WI38 (cell line): ENCODE results near the gene DCC.
A peak's percentile ranks its signal among the peaks of the same experiment; 100 is the strongest.
"Not testable (repeated sequence)": the region's sequence is repeated elsewhere in the genome, so short reads cannot be mapped to it uniquely, and the experiment has no call there.

Experiments
- H3K4me3 ChIP-seq: 2 replicates; pipeline ENCODE4 v1.5.1; 2011; ENCODE audit warnings: low read depth, mild to moderate bottlenecking, control low read depth, low read length
- CTCF ChIP-seq: IDR thresholded peaks from 2 replicates; pipeline ENCODE4 v1.5.1; 2012; ENCODE audit warnings: low read depth, mild to moderate bottlenecking, control low read depth, low read length

The DCC gene

GRCh38 chr18:52348209-52348608, 8.2 kb downstream of the DCC start:
- 0 out of 2 replicates have a peak, but pooled peaks have one; percentile 13 for TF ChIP-seq CTCF
- H3K4me3 ChIP-seq, result no peak overlapping the region

GRCh38 chr18:52349498-52349897, 9.5 kb downstream of the DCC start:
- no peak for TF ChIP-seq CTCF
- no peak overlapping the region for H3K4me3 ChIP-seq

- H3K4me3 ChIP-seq, result no peak overlapping the region
- TF ChIP-seq CTCF, result no peak
Measured at GRCh38 chr18:52352920-52353319, 12.9 kb downstream of the DCC start.

GRCh38 chr18:52353589-52353988, 13.6 kb downstream of the DCC start:
- TF ChIP-seq CTCF, result no peak
- no peak overlapping the region for H3K4me3 ChIP-seq

GRCh38 chr18:52363861-52364260, 23.9 kb downstream of the DCC start:
- TF ChIP-seq CTCF, result no peak
- no peak overlapping the region for H3K4me3 ChIP-seq

- not testable (repeated sequence) for H3K4me3 ChIP-seq
Measured at GRCh38 chr18:52366851-52367250, 26.9 kb downstream of the DCC start.

- H3K4me3 ChIP-seq, result no peak overlapping the region
- TF ChIP-seq CTCF, result no peak
Measured at GRCh38 chr18:52367953-52368742, 28.2 kb downstream of the DCC start.

- no peak overlapping the region for H3K4me3 ChIP-seq
- TF ChIP-seq CTCF, result no peak
Measured at GRCh38 chr18:52370841-52371240, 30.8 kb downstream of the DCC start.
